Fibroblast of mammary gland (primary cell): Measurements from ENCODE around the gene FMO5.
"Not testable (repeated sequence)": the region's sequence is repeated elsewhere in the genome, so short reads cannot be mapped to it uniquely, and the experiment has no call there.

ENCODE experiments used
- DNase-seq: peaks from one replicate; pipeline ENCODE4 v3.0.0-alpha.2; 2010; ENCODE audit warnings: low read depth
- H3K4me3 ChIP-seq: 2 replicates; pipeline ENCODE4 v1.5.1; 2011; ENCODE audit warnings: low read depth, mild to moderate bottlenecking, low read length, moderate library complexity; ENCODE audit not compliant: control insufficient read depth
- TF ChIP-seq, protein P1 (sequence below): conservative IDR thresholded peaks from 2 replicates; pipeline ENCODE4 v1.5.1; 2011; ENCODE audit warnings: low read depth, low read length, inconsistent platforms; ENCODE audit not compliant: control insufficient read depth, insufficient read depth

The FMO5 gene

DNA sequence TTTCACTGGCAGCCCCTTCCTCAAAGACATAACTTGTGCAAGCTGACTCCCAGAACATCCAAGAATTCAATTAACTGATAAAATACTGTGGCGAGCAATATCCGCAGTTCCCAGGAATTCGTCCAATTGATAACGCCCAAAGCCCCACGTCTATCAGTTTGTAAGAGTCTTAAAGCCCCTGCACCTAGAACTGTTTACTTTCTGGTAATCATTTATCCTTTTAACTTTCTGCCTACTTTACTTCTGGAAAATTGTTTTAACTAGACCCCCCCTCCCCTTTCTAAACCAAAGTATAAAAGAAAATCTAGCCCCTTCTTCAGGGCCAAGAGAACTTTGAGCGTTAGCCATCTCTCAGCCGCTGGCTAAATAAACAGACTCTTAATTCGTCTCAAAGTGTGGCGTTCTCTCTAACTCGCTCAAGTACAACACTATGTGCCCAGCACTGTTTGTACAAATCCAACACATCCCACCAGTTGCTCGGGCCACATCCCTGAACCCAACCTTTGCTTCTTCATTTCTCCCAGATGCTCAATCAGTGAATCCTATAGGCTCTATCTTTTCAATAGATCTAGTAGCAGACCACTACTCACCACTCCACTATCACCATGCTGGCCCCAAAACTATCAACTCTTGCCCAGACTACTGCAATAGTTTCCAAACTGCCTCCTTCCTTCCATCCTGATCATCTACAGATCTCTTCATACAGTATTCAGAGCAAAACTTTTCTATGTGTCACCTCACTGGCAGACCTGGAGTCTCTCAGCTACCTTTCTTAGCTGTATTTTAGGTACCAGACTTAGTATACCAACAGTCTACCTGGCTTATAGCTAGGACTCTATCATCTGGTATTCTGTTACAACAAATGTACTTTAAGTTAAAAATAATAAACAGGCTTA, 14.0 kb upstream of the FMO5 start:
- no peak for DNase-seq
- no peak overlapping the region for H3K4me3 ChIP-seq
- TF ChIP-seq, protein P1, sequence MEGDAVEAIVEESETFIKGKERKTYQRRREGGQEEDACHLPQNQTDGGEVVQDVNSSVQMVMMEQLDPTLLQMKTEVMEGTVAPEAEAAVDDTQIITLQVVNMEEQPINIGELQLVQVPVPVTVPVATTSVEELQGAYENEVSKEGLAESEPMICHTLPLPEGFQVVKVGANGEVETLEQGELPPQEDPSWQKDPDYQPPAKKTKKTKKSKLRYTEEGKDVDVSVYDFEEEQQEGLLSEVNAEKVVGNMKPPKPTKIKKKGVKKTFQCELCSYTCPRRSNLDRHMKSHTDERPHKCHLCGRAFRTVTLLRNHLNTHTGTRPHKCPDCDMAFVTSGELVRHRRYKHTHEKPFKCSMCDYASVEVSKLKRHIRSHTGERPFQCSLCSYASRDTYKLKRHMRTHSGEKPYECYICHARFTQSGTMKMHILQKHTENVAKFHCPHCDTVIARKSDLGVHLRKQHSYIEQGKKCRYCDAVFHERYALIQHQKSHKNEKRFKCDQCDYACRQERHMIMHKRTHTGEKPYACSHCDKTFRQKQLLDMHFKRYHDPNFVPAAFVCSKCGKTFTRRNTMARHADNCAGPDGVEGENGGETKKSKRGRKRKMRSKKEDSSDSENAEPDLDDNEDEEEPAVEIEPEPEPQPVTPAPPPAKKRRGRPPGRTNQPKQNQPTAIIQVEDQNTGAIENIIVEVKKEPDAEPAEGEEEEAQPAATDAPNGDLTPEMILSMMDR = no peak

DNA sequence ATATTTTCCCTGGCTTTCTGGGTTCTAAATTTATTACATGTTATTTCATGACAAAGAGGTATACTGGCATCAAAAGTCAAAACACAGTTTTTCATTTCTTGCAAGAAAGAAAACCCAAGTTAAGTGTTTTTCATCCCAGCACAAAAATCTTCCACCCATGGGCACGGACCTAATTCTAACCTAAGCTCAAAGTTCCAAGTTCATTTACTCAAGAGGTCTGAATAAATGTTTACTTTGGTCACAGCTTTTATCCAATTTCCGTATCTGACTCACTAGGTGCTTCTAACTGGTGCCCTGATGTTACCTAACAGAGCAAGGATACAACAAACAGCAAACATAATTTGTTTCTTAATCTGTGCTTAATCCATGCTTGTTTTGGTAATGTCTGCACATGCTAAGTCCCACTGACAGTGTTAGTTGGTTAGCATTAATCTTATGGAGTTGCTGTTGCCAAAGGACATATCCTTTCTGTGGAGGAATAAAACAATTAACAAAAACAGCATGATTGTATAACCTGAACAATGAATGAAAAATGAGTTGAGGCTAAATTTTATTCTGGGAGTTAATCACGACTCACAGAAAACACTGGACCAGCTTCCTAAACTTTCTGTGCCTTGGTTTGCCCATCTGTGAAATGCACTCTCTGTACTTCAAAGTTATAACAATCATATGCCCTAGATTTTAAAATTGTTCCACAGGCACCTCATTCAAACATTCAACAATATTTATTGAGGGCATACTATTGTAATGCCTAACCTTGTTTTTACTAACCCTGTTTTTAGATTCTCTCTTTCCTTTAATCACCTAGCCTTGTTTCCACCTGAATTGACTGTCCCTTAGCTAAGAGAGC, 13.1 kb upstream of the FMO5 start:
- no peak overlapping the region for H3K4me3 ChIP-seq
- TF ChIP-seq, protein P1 = no peak
- no peak for DNase-seq

DNA sequence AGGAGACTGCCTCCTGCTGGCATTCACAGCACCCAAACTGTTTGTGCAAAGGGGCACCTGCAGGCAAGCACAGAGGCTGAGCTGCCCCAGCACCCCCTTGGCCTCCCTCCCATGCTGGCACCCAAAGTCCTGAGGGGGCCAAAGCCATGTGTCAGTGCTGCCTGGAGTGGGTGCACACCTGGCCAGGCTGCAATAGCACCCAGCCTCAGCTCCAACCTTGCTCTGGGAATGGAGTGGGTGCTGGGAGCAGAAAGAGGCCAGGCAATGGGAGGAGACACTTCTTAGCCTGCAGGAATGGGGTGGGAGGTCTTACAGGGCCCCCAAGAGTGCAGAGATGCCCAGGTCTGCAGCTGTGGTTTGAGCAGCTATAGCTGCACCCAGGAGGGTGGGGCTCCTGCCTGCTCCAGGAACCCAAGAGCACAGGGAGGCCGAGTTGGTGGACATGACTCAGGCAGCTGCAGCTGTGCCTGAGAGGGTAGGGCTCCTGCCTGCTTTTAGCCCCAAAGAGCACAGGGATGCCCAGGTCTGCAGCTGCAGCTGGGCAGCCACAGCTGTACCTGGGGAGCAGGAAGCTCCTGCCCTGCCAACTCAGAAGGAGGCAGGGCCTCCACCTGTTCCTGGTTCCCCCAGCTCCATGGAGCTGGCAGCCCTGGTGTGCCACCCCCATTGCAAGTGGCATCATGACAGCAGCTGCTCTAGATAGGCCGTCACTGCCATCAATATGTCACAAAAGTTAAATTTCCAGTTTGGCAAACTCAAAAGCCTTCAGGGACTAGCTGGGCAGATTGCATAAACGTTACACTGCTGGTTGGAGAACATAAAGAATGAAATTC, 12.0 kb upstream of the FMO5 start:
- no peak for DNase-seq
- TF ChIP-seq, protein P1 = no peak
- no peak overlapping the region for H3K4me3 ChIP-seq

DNA sequence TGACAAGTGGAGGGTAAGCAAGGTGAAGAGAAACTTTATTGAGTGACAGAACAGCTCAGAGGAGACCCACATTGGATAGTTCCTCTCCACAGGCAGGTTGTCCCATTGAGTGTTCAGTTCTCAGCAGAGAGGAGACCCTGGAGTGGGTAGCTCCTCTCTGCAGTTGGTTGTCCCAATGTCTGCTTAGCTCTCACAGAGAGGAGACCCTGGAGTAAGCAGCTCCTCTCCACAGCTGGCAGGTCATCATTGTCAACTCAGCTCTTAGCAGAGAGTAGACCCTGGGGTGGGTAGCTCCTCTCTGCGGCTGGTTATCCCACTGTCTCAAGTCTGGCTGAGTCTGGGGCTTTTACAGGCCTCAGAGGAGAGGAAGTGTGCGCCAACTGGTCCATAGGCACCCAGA, 11.3 kb upstream of the FMO5 start:
- H3K4me3 ChIP-seq = no peak overlapping the region
- TF ChIP-seq, protein P1 = no peak
- DNase-seq = no peak

DNA sequence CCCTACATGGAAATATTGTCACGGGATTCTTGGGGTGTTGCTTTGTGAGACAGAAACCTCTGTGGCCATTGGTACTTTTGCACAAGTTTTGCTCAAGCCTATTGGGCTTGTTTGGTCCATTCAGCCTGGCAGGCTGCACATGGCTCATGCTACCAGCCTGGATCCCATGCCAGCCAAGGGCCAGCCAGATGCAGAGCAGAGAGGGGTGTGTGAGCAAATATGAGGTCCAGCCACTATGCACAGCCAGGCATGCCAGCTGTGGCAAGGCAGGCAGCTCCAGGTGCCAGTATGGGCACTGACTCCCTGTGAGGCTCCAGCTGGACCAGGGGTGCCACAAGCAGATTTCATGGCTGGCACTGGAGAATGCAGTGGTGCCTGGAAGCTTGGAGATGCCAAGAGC, 10.7 kb upstream of the FMO5 start:
- DNase-seq = no peak
- no peak overlapping the region for H3K4me3 ChIP-seq
- TF ChIP-seq, protein P1 = no peak

DNA sequence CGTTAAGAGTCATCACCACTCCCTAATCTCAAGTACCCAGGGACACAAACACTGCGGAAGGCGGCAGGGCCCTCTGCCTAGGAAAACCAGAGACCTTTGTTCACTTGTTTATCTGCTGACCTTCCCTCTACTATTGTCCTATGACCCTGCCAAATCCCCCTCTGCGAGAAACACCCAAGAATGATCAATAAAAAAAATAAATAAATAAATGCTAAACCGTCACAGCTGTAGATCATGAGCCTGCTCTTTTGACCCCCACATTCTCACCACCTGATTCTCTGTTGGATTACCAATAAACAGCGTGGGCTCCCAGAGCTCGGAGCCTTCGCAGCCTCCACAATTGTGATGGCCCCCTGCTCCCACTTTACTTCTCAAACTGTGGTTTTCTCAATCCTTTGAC, 8.8 kb upstream of the FMO5 start:
- not testable (repeated sequence) for H3K4me3 ChIP-seq, DNase-seq

DNA sequence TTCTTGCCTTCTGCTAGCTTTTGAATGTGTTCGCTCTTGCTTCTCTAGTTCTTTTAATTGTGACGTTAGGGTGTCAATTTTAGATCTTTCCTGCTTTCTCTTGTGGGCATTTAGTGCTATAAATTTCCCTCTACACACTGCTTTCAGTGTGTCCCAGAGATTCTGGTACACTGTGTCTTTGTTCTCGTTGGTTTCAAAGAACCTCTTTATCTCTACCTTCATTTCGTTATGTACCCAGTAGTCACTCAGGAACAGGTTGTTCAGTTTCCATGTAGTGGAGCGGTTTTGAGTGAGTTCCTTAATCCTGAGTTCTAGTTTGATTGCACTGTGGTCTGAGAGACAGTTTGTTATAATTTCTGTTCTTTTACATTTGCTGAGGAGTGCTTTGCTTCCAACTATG, 5.9 kb upstream of the FMO5 start:
- H3K4me3 ChIP-seq, DNase-seq: not testable (repeated sequence)
